PC-9 (cell line): Measurements from ENCODE around the gene DKK3. TPM values are rescaled to one million over a fixed set of nuclear protein-coding genes. Genes with fewer than 3 reads are reported as not detected.

Experiments used
- BruUV-seq: library from RNA; stranded (reverse); fragments of 400-500 nt; replicated peaks from 2 replicates; lab custom pipeline; 2021; lab: Mats Ljungman, UMichigan
- CTCF ChIA-PET: fragments of 300-600 bp; sonication (Branson Sonifier 250); formaldehyde crosslinking; loops from one replicate; lab custom pipeline; 2022; ENCODE audit warnings: antibody characterized with exemption; lab: Charles Lee
- POLR2A ChIA-PET: fragments of 300-600 bp; sonication (Branson Sonifier 250); formaldehyde crosslinking; loops from one replicate; lab custom pipeline; 2022; ENCODE audit warnings: antibody characterized with exemption; ENCODE audit not compliant: unreplicated experiment; lab: Charles Lee
- DNase-seq, 2 experiments: peaks; one replicate each; pipeline versions ENCODE4 v3.0.0 to v3.0.0-alpha.2; 2015 to 2022; ENCODE audit warnings: mixed read lengths in 1 of 2
- H2AFZ ChIP-seq: fragments of 200-600 bp; sonication (generic); 2 replicates; pipeline ENCODE4 v1.8.1; 2017; ENCODE audit warnings: antibody characterized with exemption
- H3F3A ChIP-seq: fragments of 200-600 bp; sonication (generic); 2 replicates; pipeline ENCODE4 v1.8.1; 2017; ENCODE audit warnings: antibody characterized with exemption, mild to moderate bottlenecking, low read depth; ENCODE audit not compliant: insufficient read depth
- H3K27ac ChIP-seq: fragments of 200-600 bp; sonication (generic); 2 replicates; pipeline ENCODE4 v1.6.1; 2016; ENCODE audit warnings: mixed run types
- H3K27me3 ChIP-seq: fragments of 200-600 bp; sonication (generic); 2 replicates; pipeline ENCODE4 v1.6.1; 2016; ENCODE audit warnings: low read depth, mixed run types; ENCODE audit not compliant: insufficient read depth
- H3K36me3 ChIP-seq: fragments of 200-600 bp; sonication (generic); 2 replicates; pipeline ENCODE4 v1.6.1; 2016; ENCODE audit warnings: low read depth, mixed run types
- H3K4me1 ChIP-seq: fragments of 200-600 bp; sonication (generic); replicated peaks from 2 replicates; pipeline ENCODE4 v1.6.1; 2016; ENCODE audit warnings: mixed run types; ENCODE audit not compliant: insufficient read depth
- H3K4me2 ChIP-seq: fragments of 200-600 bp; sonication (generic); 2 replicates; pipeline ENCODE4 v1.6.1; 2017; ENCODE audit warnings: mixed run types
- H3K4me3 ChIP-seq: fragments of 200-600 bp; sonication (generic); 2 replicates; pipeline ENCODE4 v1.6.1; 2016; ENCODE audit warnings: mixed run types
- H3K79me2 ChIP-seq: fragments of 200-600 bp; sonication (generic); 2 replicates; pipeline ENCODE4 v1.6.1; 2017; ENCODE audit warnings: low read depth, mixed run types
- H3K9me2 ChIP-seq: fragments of 200-600 bp; sonication (generic); 2 replicates; pipeline ENCODE4 v1.8.1; 2017; ENCODE audit warnings: mild to moderate bottlenecking; ENCODE audit not compliant: insufficient read depth
- H3K9me3 ChIP-seq: fragments of 200-600 bp; sonication (generic); 2 replicates; pipeline ENCODE4 v1.8.1; 2016; ENCODE audit warnings: low read depth; ENCODE audit not compliant: insufficient read depth
- H4K20me1 ChIP-seq: fragments of 200-600 bp; sonication (generic); 2 replicates; pipeline ENCODE4 v1.8.1; 2017; ENCODE audit not compliant: insufficient read depth
- CTCF ChIP-seq: fragments of 200-600 bp; sonication (generic); conservative IDR thresholded peaks from 2 replicates; pipeline ENCODE4 v1.6.1; 2017; ENCODE audit warnings: mixed run types, antibody characterized with exemption, mild to moderate bottlenecking, moderate library complexity
- EZH2 ChIP-seq: fragments of 200-600 bp; sonication (generic); IDR thresholded peaks from 2 replicates; pipeline ENCODE4 v1.8.0; 2017; ENCODE audit warnings: antibody characterized with exemption, low read depth
- intact Hi-C: fragments of 100-400 bp; cut with micrococcal nuclease; formaldehyde crosslinking; loops from one replicate; pipeline ENCODE4 v1.10.0; 2022; ENCODE audit not compliant: unreplicated experiment
- total RNA-seq: library from RNA; stranded (reverse); gene quantifications from 2 replicates; pipeline ENCODE4 v1.2.3, GENCODE V29; 2021

The DKK3 gene
- total RNA-seq, 1 experiment from 2014 or later: 11.5 TPM

DNA sequence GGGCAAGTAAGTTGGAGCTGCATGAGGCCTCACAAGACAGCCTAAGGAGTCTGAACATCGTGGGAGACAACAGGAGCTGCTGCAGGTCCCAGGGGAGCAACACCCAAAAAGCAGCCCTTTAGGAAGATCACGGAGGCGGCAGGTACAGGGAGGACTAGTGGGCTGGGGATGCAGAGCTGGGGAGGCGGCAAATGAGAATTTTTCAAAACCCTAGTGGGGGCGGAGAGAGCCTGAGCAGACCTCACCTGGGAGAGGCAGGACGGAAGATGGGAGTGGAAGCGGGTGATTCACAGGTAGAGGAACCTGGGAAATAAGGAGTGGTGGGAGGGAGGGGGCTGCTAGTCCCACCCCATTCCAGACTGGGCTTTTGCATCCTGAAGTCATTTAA, 42.1 kb downstream of the DKK3 start:
- POLR2A ChIA-PET: interaction anchor here (0.7 kb wide), 1 partner anchor 141 kb away, joined by 4 read pairs; no protein-coding TSS in a partner anchor
- H3F3A ChIP-seq: no peaks in the 10 kb centered on the region
- no peaks in the 10 kb centered on the region for H3K9me2 ChIP-seq
- no peaks in the 10 kb centered on the region for H3K27me3 ChIP-seq
- H3K4me2 ChIP-seq: no peak overlapping the region
- no peak for DNase-seq
- CTCF ChIA-PET: interaction anchor here (1.5 kb wide), 1 partner anchor 14 kb away, joined by 5 read pairs; no protein-coding TSS in a partner anchor
- intact Hi-C loops: no loop called here
- H3K36me3 ChIP-seq: no peaks in the 10 kb centered on the region
- no peaks in the 10 kb centered on the region for H3K4me1 ChIP-seq
- H2AFZ ChIP-seq: no peak overlapping the region
- H4K20me1 ChIP-seq: no peaks in the 10 kb centered on the region
- H3K9me3 ChIP-seq: no peaks in the 10 kb centered on the region
- BruUV-seq: no TSS peak
- H3K79me2 ChIP-seq: no peaks in the 10 kb centered on the region
- no peak overlapping the region for H3K4me3 ChIP-seq
- H3K27ac ChIP-seq: no peak overlapping the region
- no peak for TF ChIP-seq EZH2
- no peak for TF ChIP-seq CTCF

GRCh38 chr11:11965656-11966353, 42.6 kb downstream of the DKK3 start:
- Histone ChIP-seq H3K9me2 (no peaks in the 10 kb centered on the region), H3F3A (no peaks in the 10 kb centered on the region), H3K9me3 (no peaks in the 10 kb centered on the region), H3K4me2 (no peak overlapping the region), H4K20me1 (no peaks in the 10 kb centered on the region), H3K4me1 (no peaks in the 10 kb centered on the region), H3K79me2 (no peaks in the 10 kb centered on the region), H3K27ac (no peak overlapping the region), H3K36me3 (no peaks in the 10 kb centered on the region), H2AFZ (no peak overlapping the region), H3K27me3 (no peaks in the 10 kb centered on the region), H3K4me3 (no peak overlapping the region)
- intact Hi-C loops: no loop called here
- CTCF ChIA-PET: interaction anchor here (0.7 kb wide), 1 partner anchor 28 kb away, joined by 3 read pairs; no protein-coding TSS in a partner anchor
- DNase-seq: no peak
- no TSS peak for BruUV-seq
- no peak for TF ChIP-seq EZH2
- TF ChIP-seq CTCF: no peak
- POLR2A ChIA-PET: interaction anchor here (0.7 kb wide), 1 partner anchor 141 kb away, joined by 4 read pairs; no protein-coding TSS in a partner anchor

GRCh38 chr11:11965192-11965591, 43.2 kb downstream of the DKK3 start:
- Histone ChIP-seq H3F3A (no peaks in the 10 kb centered on the region), H2AFZ (no peak overlapping the region), H3K4me1 (no peaks in the 10 kb centered on the region), H3K27ac (no peak overlapping the region), H3K36me3 (no peaks in the 10 kb centered on the region), H3K9me3 (no peaks in the 10 kb centered on the region), H4K20me1 (no peaks in the 10 kb centered on the region), H3K9me2 (no peaks in the 10 kb centered on the region), H3K4me3 (no peak overlapping the region), H3K4me2 (no peak overlapping the region), H3K27me3 (no peaks in the 10 kb centered on the region), H3K79me2 (no peaks in the 10 kb centered on the region)
- no peak for DNase-seq
- intact Hi-C loops: no loop called here
- ChIA-PET POLR2A (no interaction called here), CTCF (interaction anchor here (0.7 kb wide), 1 partner anchor 28 kb away, joined by 3 read pairs; no protein-coding TSS in a partner anchor)
- no TSS peak for BruUV-seq
- TF ChIP-seq EZH2 (no peak), CTCF (no peak)
